Mammary epithelial cell (primary cell): Measurements from ENCODE around the gene EHMT1.

Experiments
- EZH2 ChIP-seq: IDR thresholded peaks from 2 replicates; pipeline ENCODE4 v1.6.1; 2012; ENCODE audit warnings: low read length, inconsistent platforms, borderline replicate concordance
- TF ChIP-seq, protein P1 (sequence below), 2 donors: IDR thresholded peaks in 1 of 2; conservative IDR thresholded peaks in 1 of 2; 2 replicates each; pipeline ENCODE4 v1.5.1; 2011 to 2012; ENCODE audit warnings: inconsistent platforms in 2 of 2, low read length in 2 of 2, mild to moderate bottlenecking in 2 of 2, control low read depth in 1 of 2, low read depth in 1 of 2; ENCODE audit not compliant: insufficient read depth in 1 of 2; ENCODE audit errors: extremely low read depth in 1 of 2

DNA sequence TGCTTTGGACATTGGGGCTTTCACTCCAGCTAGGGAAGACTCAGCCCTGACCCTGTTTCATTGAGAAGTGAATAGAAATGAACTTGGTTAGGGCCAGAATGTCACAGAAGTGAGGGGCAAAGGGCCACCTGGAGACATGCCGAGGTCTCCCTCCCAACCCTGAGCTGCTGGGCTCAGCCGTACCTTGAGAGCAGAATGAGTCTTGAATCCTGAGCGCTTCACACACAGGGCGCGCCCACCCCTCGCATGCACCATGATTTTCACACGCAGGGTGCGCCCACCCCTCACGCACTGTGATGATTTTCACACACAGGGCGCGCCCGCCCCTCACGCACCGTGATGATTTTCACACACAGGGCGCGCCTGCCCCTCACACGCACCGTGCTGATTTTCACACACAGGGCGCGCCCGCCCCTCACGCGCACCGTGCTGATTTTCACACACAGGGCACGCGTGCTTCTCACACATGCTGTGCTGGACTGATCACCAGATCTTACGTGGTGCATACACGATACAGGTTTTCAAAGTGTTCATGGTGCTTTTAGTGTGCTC is 99.0 kb downstream of the EHMT1 start:
- TF ChIP-seq, protein P1, sequence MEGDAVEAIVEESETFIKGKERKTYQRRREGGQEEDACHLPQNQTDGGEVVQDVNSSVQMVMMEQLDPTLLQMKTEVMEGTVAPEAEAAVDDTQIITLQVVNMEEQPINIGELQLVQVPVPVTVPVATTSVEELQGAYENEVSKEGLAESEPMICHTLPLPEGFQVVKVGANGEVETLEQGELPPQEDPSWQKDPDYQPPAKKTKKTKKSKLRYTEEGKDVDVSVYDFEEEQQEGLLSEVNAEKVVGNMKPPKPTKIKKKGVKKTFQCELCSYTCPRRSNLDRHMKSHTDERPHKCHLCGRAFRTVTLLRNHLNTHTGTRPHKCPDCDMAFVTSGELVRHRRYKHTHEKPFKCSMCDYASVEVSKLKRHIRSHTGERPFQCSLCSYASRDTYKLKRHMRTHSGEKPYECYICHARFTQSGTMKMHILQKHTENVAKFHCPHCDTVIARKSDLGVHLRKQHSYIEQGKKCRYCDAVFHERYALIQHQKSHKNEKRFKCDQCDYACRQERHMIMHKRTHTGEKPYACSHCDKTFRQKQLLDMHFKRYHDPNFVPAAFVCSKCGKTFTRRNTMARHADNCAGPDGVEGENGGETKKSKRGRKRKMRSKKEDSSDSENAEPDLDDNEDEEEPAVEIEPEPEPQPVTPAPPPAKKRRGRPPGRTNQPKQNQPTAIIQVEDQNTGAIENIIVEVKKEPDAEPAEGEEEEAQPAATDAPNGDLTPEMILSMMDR (conservative IDR thresholded peaks at IDR 0.05 in 1 of 2, IDR thresholded peaks at IDR 0.05 in 1 of 2; ENCODE audit: extremely low read depth in 1 of 2, insufficient read depth in 1 of 2, low read depth in 1 of 2, low read length in 2 of 2) = no peak
- no peak for TF ChIP-seq EZH2
